GM12878 (cell line): ENCODE results near the gene KLHL1. TPM values are rescaled to one million over a fixed set of nuclear protein-coding genes. Genes with fewer than 3 reads are reported as not detected.

Experiments used
- ATAC-seq: fragments of 200-7000 bp; cut with Tn5 transposase; 3 replicates; pipeline ENCODE4 v1.9.1; 2020; ENCODE audit warnings: mild to moderate bottlenecking, moderate library complexity
- BruUV-seq: library from RNA; stranded (reverse); fragments of 400-500 nt; replicated peaks from 2 replicates; lab custom pipeline; 2021; lab: Mats Ljungman, UMichigan
- CTCF ChIA-PET: fragments of 300-600 bp; sonication (Branson Sonifier 250); formaldehyde crosslinking; extraction: SDS; loops from one replicate; lab custom pipeline; 2021; ENCODE audit warnings: inconsistent platforms; lab: Yijun Ruan, JAX
- POLR2A ChIA-PET: fragments of 350-600 bp; formaldehyde crosslinking; extraction: SDS; loops from one replicate; lab custom pipeline; 2021; ENCODE audit warnings: inconsistent platforms; lab: Charles Lee
- RAD21 ChIA-PET: fragments of 300-600 bp; sonication (Branson Sonifier 250); formaldehyde crosslinking; loops from one replicate; lab custom pipeline; 2023; ENCODE audit warnings: antibody characterized with exemption; ENCODE audit not compliant: unreplicated experiment; lab: Charles Lee
- SMC1A ChIA-PET: fragments of 300-600 bp; sonication (Branson Sonifier 250); formaldehyde crosslinking; loops from one replicate; lab custom pipeline; 2023; ENCODE audit not compliant: unreplicated experiment, uncharacterized antibody; lab: Charles Lee
- DNase-seq: peaks from one replicate; pipeline ENCODE4 v3.0.0-alpha.2; 2011; ENCODE audit warnings: low read depth, low spot score
- FAIRE-seq: peaks from 3 replicates; lab custom pipeline; 2011; peaks lifted over from hg19 to GRCh38; lab: Jason Lieb, UNC
- H2AFZ ChIP-seq: 2 replicates; pipeline ENCODE4 v1.6.0; 2011; ENCODE audit warnings: low read depth, low read length, control low read depth; ENCODE audit not compliant: control insufficient read depth
- H3K27ac ChIP-seq: 2 replicates; pipeline ENCODE4 v1.5.1; 2011; ENCODE audit warnings: control low read depth; ENCODE audit not compliant: control insufficient read depth, insufficient read depth
- H3K27me3 ChIP-seq, 2 experiments: replicated peaks in 1 of 2; 2 replicates each; pipeline versions ENCODE4 v1.6.0 to v1.6.1; 2011; ENCODE audit warnings: low read length in 1 of 2; ENCODE audit not compliant: control insufficient read depth in 2 of 2, insufficient read depth in 2 of 2
- H3K36me3 ChIP-seq, 2 experiments: 2 replicates each; pipeline ENCODE4 v1.5.1; 2011; ENCODE audit warnings: low read length in 1 of 2; ENCODE audit not compliant: control insufficient read depth in 2 of 2, insufficient read depth in 2 of 2
- H3K4me1 ChIP-seq: 2 replicates; pipeline ENCODE4 v1.6.1; 2011; ENCODE audit warnings: mild to moderate bottlenecking, low read length, moderate library complexity, mixed read lengths; ENCODE audit not compliant: control insufficient read depth, insufficient read depth
- H3K4me2 ChIP-seq: 2 replicates; pipeline ENCODE4 v1.6.0; 2011; ENCODE audit warnings: control low read depth; ENCODE audit not compliant: control insufficient read depth, insufficient read depth
- H3K4me3 ChIP-seq: fragments of 200-600 bp; sonication (generic); 2 replicates; pipeline ENCODE4 v1.5.1; 2016
- H3K79me2 ChIP-seq: 2 replicates; pipeline ENCODE4 v1.6.0; 2011; ENCODE audit warnings: low read length; ENCODE audit not compliant: control insufficient read depth, insufficient read depth
- H3K9ac ChIP-seq: 2 replicates; pipeline ENCODE4 v1.8.0; 2011; ENCODE audit warnings: low read length, control low read depth, mixed read lengths; ENCODE audit not compliant: control insufficient read depth, insufficient read depth
- H3K9me3 ChIP-seq: replicated peaks from 3 replicates; pipeline ENCODE4 v1.5.1; 2011; ENCODE audit warnings: mild to moderate bottlenecking, low read length; ENCODE audit not compliant: control insufficient read depth, insufficient read depth
- H4K20me1 ChIP-seq: 2 replicates; pipeline ENCODE4 v1.6.0; 2011; ENCODE audit not compliant: control insufficient read depth, insufficient read depth
- PKNOX1 ChIP-seq: fragments of 450-650 bp; IDR thresholded peaks from 2 replicates; pipeline ENCODE4 v1.6.1; 2016; ENCODE audit warnings: mild to moderate bottlenecking
- ZNF687 ChIP-seq: fragments of 450-650 bp; IDR thresholded peaks from 2 replicates; pipeline ENCODE4 v1.6.1; 2017; ENCODE audit warnings: mild to moderate bottlenecking, moderate library complexity
- in situ Hi-C: fragments of 300-500 bp; cut with MboI; formaldehyde crosslinking; loops from 9 replicates; pipeline ENCODE4 v1.14.3; 2018; ENCODE audit warnings: mixed read lengths
- intact Hi-C: fragments of 100-400 bp; cut with micrococcal nuclease; formaldehyde crosslinking; loops from one replicate; pipeline ENCODE4 v1.14.2; 2022; ENCODE audit not compliant: unreplicated experiment
- polyA plus RNA-seq, 11 experiments: library from polyadenylated mRNA; depleted of rRNA in 4 of 11; unstranded in 6 of 11; stranded (reverse) in 5 of 11; fragments of >200 nt; fragmentation: Nextera tagmentation in 4 of 11; fragmentation: Illumina TruSeq in 1 of 11; extraction: Ambion mirVana in 4 of 11; extraction: Trizol in 1 of 11; gene quantifications; 1 replicate in 1 of 11; 2 replicates in 10 of 11; pipeline versions ENCODE4 v1.2.1 to v1.2.3, GENCODE V29; 2011 to 2016; ENCODE audit warnings: inconsistent platforms in 2 of 11, missing spikeins in 2 of 11, low read depth in 1 of 11
- total RNA-seq, 4 experiments: library from RNA; depleted of rRNA in 3 of 4; stranded (reverse); fragments of >200 nt in 3 of 4; fragmentation: Illumina TruSeq in 1 of 4; extraction: Trizol in 1 of 4; gene quantifications; 2 replicates each; pipeline versions ENCODE4 v1.2.1 to v1.2.3, GENCODE V29; 2013 to 2021

The KLHL1 gene
- total and polyA plus RNA-seq, 10 of the 15 experiments (the other 5 are each of a cell fraction or from before 2014, with no cell fraction given): 0.02 to 0.13 (median 0.05) TPM; not detected in 2

- Histone ChIP-seq H3K27me3 (no peaks in the 10 kb centered on the region), H3K79me2 (no peaks in the 10 kb centered on the region), H3K27ac (no peak overlapping the region), H2AFZ (no peak overlapping the region), H3K36me3 (no peaks in the 10 kb centered on the region), H4K20me1 (no peaks in the 10 kb centered on the region), H3K4me2 (no peak overlapping the region), H3K9me3 (no peaks in the 10 kb centered on the region), H3K4me3 (no peak overlapping the region), H3K9ac (no peak overlapping the region), H3K4me1 (no peaks in the 10 kb centered on the region)
- BruUV-seq: no TSS peak
- ATAC-seq: peak; percentile 31; the same call in 2 of the 3 replicates
- TF ChIP-seq PKNOX1 (peak; percentile 35; the same call in 1 of the 2 replicates), ZNF687 (no peak)
- intact Hi-C loops: no loop called here
- ChIA-PET RAD21 (no interaction called here), CTCF (interaction anchor here (0.5 kb wide), 1 partner anchor 170 kb away, joined by 3 read pairs; no protein-coding TSS in a partner anchor), POLR2A (no interaction called here), SMC1A (interaction anchor here (1.1 kb wide), 1 partner anchor 17 kb away, joined by 5 read pairs; no protein-coding TSS in a partner anchor)
- DNase-seq: no peak
- in situ Hi-C loops: no loop called here
- FAIRE-seq: no peak
Observed at GRCh38 chr13:69706807-69707206, 401.4 kb downstream of the KLHL1 start.
